GM19372 (cell line): ENCODE results near the gene OVCA2.

Source experiments
- ATAC-seq: cut with Tn5 transposase; IDR thresholded peaks from one replicate; pipeline ENCODE4 v1.9.1; 2021; ENCODE audit warnings: mild to moderate bottlenecking, low read depth, moderate library complexity; ENCODE audit not compliant: unreplicated experiment

The OVCA2 gene

DNA sequence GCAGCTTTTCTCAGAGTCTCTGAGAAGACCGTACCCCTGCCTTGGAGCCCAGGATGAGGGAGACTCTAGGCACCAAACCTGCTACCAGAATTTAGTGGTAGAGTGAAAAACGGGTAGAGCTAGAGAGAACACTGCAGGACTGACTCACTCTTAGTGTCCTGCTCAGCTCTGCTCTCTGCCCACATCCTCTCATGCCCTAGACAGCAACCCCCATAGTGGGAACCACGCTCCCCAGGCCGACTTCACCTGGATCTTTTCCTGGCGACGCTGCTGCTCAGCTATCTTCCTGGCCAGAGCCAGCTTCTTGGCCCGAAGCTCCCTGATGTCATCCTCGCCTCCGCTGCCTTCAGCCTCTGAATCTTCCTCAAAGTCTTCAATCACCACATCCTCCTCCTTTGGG, 39.7 kb downstream of the OVCA2 start:
- no peak for ATAC-seq

DNA sequence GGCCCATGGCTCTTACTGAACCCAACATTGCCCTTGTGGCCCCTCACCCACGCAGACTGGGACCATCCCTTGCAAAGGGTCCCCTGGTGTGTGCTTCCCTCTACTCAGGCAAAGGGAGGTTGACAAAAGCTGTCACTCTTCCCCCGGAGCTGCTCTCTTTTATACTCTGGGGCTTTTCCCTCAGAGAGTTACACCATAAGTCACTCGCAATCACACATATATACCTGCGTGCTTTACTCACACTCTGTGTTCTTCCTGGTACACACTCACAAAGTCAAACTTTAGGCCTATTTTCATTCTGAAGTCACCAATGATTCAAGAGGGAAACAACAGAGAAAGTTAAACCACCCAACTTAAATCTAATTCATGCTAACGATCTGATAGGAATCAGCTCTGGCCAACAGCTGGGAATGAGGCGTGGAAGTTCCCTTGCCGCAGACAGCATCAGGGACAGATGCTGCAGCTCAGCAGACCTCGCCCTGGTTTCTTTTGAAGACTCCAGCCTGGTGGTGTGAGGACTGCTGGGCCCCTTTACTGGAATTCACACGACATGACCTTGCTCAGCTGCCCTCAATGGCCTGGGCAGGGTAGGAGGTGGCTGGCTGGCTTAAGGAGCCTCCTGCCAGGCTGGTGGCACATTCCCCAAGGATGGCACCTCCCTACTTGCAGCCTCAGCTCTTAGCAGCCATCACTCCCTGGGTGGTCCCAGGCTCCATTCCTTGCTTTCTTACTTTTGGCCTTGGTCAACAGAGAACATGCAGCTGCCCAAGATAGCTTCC, 40.4 kb downstream of the OVCA2 start:
- no peak for ATAC-seq

DNA sequence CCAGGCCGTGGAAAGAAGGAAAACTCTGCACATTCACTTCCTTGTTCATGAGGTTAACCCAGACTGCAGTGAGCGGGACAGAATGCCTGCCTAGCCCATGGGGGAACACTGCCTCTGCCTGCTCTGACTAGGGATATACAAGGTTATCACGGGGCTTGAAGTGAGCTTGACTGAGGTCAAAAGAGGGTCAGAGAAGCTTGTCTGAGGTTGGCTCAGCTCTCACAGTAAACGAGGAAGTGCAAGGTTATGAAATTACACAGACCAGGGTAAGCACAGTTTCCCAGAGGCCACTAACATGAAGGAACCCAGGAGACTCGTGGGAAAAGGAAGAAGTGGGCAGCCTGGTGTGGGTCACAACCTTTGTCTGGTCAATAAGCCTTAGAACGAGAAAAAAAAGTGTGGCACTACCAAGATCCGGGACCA, 41.8 kb downstream of the OVCA2 start:
- ATAC-seq: no peak

DNA sequence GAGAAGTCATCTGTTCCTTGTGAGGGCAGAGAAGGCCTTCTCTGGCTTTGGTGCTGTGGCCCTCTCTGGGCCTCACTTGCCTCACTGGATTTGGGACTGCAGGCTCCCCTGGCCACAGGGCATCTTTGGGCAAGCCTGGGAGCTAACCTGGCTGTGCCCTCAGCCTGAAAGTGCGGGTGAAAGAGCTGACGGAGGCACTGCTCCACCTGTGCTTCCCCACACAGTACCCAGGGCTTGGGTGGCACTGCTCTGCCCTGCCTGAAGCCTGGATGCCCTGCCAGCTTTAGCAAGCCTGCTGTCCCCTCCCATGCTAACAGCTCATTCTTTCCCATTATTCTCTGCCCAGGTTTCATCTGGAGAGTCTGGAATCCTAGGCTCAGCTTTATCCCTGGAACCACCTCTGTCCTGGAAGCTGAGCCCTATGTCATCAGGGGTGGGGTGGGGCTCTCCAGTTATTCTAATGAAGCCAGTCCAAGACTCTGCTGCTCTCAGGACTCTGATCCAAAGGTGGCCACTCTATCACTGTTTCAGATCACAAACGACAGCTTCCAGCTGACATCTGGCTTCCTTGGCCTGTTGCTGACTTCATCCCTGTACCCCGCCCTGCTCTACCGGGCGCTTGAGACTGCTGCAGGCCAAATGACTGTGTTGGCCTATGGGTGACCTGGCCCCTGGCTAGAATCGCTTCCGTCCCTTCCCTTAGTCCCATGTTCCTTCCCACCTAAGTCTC, 42.4 kb downstream of the OVCA2 start:
- ATAC-seq: no peak

DNA sequence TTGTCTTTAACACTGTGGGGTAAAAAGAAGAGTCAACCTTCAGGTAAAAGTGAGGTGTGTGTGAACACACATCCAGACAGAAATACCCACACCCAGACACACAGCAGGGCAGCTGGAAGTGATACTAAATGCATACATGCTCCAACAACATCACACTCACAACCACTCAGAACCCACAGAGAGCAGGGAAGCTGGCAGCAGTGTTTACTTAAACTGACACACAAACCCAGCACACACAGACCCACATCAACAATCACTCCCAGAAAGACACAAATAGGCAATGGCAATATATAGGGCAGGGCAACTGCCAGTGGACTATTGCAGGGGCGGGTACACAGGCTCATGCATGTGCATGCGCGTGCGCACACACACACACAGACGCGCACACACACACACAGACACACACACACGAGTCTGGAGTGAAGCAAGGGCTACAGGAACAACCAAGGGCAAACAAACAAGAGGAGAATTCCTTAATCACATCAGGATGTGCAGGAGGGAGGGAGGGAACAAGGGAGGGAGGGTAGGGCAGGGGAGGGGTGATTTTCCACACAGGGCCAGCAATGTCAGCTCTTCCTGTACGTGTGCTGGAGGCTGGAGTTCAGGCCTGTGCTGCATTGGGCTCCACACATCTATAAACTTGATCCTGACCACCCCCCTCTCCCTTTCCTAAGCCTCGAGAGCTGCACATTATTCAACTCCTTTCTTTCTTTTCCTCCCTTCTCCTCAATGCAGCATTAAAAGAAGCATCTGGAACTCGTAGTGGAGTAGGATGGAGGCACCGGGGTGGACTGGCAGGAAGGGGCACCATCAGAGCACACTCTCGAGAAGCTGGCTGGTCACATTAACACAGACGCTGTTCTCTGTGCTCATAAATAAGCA, 43.2 kb downstream of the OVCA2 start:
- ATAC-seq: no peak

DNA sequence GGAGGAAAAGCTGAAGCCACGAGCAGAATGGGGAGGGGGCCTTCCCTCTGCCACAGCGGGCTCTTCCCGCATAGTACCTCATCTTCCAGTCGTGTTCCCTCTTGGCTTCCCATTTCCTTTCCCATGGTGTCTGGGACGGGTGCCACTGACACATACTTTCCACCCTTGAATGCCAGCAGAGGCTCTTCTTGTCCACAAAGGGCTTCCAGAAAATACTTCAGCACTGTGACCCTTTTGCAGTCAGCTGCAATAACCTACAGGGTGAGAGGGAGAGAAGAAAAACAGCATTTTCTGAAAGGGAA, 43.8 kb downstream of the OVCA2 start:
- no peak for ATAC-seq

DNA sequence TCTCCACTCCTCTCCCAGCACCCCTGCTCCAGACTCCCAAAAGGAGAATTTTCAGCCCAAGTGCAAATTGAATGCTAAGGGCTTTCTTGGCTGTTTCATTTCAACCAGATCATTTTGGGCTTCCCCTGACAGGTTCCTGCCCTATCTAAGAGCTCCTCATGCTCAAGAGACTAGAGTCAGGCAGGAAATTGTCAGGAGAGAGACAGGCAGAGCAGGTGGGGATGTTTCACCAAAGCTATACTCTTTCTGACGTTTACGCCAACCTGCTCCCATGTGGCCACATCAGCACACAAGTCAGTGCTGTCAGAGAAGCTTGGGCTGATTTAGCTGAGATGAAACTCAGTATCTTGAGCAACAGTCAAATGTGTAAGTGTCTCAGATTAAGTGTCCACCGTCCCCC, 44.5 kb downstream of the OVCA2 start:
- no peak for ATAC-seq

DNA sequence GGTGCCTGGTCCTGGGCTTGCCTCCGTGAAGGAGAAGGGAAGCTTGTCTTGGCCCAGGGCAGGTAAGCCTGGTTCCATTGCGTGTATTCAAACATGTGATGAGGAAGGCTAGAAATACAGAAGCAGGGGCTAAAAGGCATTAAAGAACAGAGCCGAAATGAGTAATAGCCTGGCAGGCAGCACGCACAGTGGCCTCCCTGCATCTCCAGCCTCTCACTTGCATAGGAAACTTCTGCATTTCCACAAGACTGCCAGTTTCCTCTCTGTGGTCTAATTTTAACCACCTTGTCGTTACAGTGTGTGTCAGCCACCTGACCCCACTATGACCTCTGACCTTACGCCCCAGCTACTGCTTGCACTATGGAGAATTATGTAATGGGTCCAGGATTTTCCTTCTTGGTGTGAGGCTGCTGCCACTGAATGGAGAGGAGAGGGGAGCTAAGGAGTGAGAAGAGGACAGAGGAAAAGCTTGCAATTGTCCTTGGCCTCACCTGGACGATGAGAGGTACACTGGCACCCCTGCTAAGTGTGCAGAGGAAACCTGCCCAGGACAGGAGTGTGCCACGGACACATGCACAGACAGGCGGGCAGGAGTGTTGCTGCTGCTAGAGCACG, 45.9 kb downstream of the OVCA2 start:
- no peak for ATAC-seq

DNA sequence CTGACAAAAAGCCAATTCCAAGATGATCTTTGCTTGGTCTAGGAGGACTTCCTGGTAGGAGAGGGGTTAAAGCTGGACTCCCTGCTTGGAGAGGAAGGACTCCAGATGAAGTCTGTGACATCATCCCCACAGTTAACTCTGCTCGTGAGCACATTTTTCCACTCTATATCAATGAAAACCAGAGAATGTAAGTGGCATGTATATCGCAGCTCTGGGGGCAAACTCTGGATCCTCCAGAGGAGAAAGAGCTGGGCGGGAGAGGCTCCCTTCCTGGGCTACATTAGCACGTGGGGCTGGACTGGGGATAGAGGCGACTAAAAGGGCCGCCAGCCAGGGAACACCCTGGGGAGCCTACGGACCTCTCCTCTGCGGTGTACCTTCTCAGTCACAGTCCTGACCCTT, 47.2 kb downstream of the OVCA2 start:
- peak; percentile 17 for ATAC-seq

DNA sequence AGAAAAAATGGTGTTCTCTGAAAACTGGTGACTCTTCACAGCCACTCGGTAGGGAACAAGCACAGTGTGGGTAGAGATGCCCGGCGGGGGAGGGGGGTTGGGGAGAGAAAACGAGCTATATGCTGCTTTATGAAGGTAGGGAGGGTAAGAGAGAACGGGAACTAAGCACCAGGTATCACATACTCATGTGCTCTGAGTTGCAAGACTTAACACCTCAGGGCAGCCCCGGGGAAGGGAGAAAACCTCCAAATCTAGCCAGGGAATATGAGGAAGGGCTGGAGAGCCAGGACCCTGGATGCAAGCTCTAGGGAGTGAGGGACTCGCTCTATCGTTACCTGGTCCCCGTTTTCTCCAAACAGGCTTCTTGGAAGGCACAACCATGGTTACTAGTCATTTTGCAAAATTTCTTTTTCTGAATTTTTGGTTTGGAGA, 48.4 kb downstream of the OVCA2 start:
- no peak for ATAC-seq

DNA sequence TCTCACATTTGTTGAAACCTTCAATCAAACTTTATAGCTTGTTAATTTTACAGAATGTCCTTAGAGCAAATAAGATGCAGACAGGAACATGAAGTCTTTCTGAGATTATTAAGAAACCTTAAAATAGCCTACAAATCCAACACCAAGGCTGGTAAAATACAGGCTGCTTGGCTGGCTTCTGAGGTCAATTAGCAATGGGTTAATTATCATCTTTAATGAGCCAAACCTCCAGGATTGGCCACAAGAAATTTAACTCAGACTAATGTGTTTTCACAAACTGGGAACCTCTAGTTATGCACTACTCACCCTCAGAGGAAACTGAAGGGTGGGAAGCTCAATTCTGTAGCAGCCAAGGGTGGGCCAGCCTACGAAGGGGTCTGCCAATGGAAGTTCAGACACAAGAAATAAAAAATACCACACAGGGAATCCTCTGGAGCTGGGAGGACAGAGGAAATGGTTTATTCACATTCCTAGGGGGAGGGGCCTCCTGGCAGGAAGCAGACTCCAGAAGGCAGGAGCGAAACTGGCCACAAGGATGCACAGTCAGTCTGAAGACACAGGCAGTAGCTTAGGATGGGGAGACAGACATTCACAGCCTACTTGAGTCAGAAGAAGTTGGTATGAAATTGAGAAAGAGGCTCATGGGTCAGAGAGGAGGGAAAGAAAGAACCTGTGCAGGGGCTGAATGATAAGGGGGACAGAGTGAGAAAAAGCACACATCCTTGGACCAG, 49.1 kb downstream of the OVCA2 start:
- ATAC-seq: no peak

DNA sequence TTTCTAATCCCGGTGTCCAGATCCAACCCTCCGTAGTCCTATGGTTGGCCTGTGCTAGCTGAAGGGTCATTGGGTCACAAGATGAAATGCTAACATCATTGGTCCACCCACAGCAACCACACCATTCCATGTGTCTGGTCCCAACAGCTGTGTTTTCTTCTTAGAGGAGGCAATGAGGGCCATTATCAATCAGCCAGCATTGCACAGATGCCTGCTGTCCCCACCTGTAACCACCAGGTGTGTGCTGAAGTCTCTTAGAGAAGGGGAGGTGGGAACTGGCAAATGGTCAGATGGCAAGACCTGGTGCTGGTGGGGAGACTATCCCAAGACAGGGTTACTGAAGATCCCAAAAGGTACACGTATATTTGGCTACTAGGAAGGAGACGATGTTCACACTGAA, 50.4 kb downstream of the OVCA2 start:
- no peak for ATAC-seq
